WTC11 (cell line): Measurements from ENCODE around the gene GUCD1.

Source experiments
- ATF2 ChIP-seq: sonication (generic); formaldehyde crosslinking; IDR thresholded peaks from 2 replicates; pipeline ENCODE4 v1.8.1; 2022; ENCODE audit warnings: low read depth, missing genetic modification reagents, borderline replicate concordance
- CREB1 ChIP-seq: sonication (generic); formaldehyde crosslinking; IDR thresholded peaks from 2 replicates; pipeline ENCODE4 v1.8.0; 2023; ENCODE audit warnings: mild to moderate bottlenecking, missing genetic modification reagents
- CTCF ChIP-seq: fragments of 200-600 bp; IDR thresholded peaks from 2 replicates; pipeline ENCODE4 v1.8.0; 2022; ENCODE audit warnings: antibody characterized with exemption
- FOXJ3 ChIP-seq: sonication (generic); formaldehyde crosslinking; IDR thresholded peaks from 2 replicates; pipeline ENCODE4 v1.9.0; 2021; ENCODE audit warnings: missing genetic modification reagents, mild to moderate bottlenecking, borderline replicate concordance
- FOXK1 ChIP-seq: sonication (generic); formaldehyde crosslinking; IDR thresholded peaks from 2 replicates; pipeline ENCODE4 v1.8.0; 2022; ENCODE audit warnings: mild to moderate bottlenecking, moderate library complexity, missing genetic modification reagents
- IRF1 ChIP-seq: sonication (generic); formaldehyde crosslinking; IDR thresholded peaks from 2 replicates; pipeline ENCODE4 v1.8.0; 2023; ENCODE audit warnings: missing genetic modification reagents
- PRDM15 ChIP-seq: sonication (generic); formaldehyde crosslinking; IDR thresholded peaks from 2 replicates; pipeline ENCODE4 v1.8.0; 2022; ENCODE audit warnings: missing genetic modification reagents
- USF1 ChIP-seq: sonication (generic); formaldehyde crosslinking; IDR thresholded peaks from 2 replicates; pipeline ENCODE4 v1.8.0; 2022; ENCODE audit warnings: mild to moderate bottlenecking, missing genetic modification reagents

- TF ChIP-seq FOXK1 (CRISPR knock-in tag): no peak
- TF ChIP-seq CTCF: no peak
- no peak for TF ChIP-seq USF1
- TF ChIP-seq IRF1: no peak
- no peak for TF ChIP-seq ATF2 (CRISPR knock-in tag)
- no peak for TF ChIP-seq CREB1
- TF ChIP-seq PRDM15: no peak
- no peak for TF ChIP-seq FOXJ3 (CRISPR knock-in tag)
Measured at GRCh38 chr22:24519496-24519895, 35.4 kb downstream of the GUCD1 start.
